GM12878 (cell line): ENCODE results near the gene NFIX. TPM values are rescaled to one million over a fixed set of nuclear protein-coding genes. Genes with fewer than 3 reads are reported as not detected.

Source experiments
- EP300 ChIP-seq, 2 experiments: fragments of 150-350 bp in 1 of 2; IDR thresholded peaks; 2 replicates each; pipeline ENCODE4 v1.6.1; 2011 to 2012; ENCODE audit warnings: low read depth in 2 of 2, low read length in 2 of 2, borderline replicate concordance in 1 of 2, improper control_type of control experiment in 1 of 2, inconsistent platforms in 1 of 2; ENCODE audit not compliant: control insufficient read depth in 1 of 2
- RELA ChIP-seq: fragments of 450-650 bp; IDR thresholded peaks from 2 replicates; pipeline ENCODE4 v1.8.0; 2014; ENCODE audit warnings: borderline replicate concordance; ENCODE audit not compliant: partially characterized antibody
- SREBF1 ChIP-seq: IDR thresholded peaks from 2 replicates; pipeline ENCODE4 v1.6.1; 2012; ENCODE audit warnings: mild to moderate bottlenecking, low read length
- SUPT20H ChIP-seq: IDR thresholded peaks from 2 replicates; pipeline ENCODE4 v1.6.1; 2011; ENCODE audit warnings: low read depth, mild to moderate bottlenecking, low read length, moderate library complexity, borderline replicate concordance; ENCODE audit not compliant: control insufficient read depth
- TBL1XR1 ChIP-seq: IDR thresholded peaks from 2 replicates; pipeline ENCODE4 v1.6.1; 2012; ENCODE audit warnings: low read depth, low read length, improper control_type of control experiment
- polyA plus RNA-seq, 11 experiments: library from polyadenylated mRNA; depleted of rRNA in 4 of 11; unstranded in 6 of 11; stranded (reverse) in 5 of 11; fragments of >200 nt; fragmentation: Nextera tagmentation in 4 of 11; fragmentation: Illumina TruSeq in 1 of 11; extraction: Ambion mirVana in 4 of 11; extraction: Trizol in 1 of 11; gene quantifications; 1 replicate in 1 of 11; 2 replicates in 10 of 11; pipeline versions ENCODE4 v1.2.1 to v1.2.3, GENCODE V29; 2011 to 2016; ENCODE audit warnings: inconsistent platforms in 2 of 11, missing spikeins in 2 of 11, low read depth in 1 of 11
- total RNA-seq, 4 experiments: library from RNA; depleted of rRNA in 3 of 4; stranded (reverse); fragments of >200 nt in 3 of 4; fragmentation: Illumina TruSeq in 1 of 4; extraction: Trizol in 1 of 4; gene quantifications; 2 replicates each; pipeline versions ENCODE4 v1.2.1 to v1.2.3, GENCODE V29; 2013 to 2021
- TF ChIP-seq, protein P1 (sequence below): fragments of 450-650 bp; IDR thresholded peaks from 2 replicates; pipeline ENCODE4 v1.6.1; 2017; ENCODE audit warnings: mild to moderate bottlenecking, moderate library complexity

Gene NFIX
- total and polyA plus RNA-seq, 10 of the 15 experiments (the other 5 are each of a cell fraction or from before 2014, with no cell fraction given), result 0.02 to 2.2 (median 0.28) TPM

DNA sequence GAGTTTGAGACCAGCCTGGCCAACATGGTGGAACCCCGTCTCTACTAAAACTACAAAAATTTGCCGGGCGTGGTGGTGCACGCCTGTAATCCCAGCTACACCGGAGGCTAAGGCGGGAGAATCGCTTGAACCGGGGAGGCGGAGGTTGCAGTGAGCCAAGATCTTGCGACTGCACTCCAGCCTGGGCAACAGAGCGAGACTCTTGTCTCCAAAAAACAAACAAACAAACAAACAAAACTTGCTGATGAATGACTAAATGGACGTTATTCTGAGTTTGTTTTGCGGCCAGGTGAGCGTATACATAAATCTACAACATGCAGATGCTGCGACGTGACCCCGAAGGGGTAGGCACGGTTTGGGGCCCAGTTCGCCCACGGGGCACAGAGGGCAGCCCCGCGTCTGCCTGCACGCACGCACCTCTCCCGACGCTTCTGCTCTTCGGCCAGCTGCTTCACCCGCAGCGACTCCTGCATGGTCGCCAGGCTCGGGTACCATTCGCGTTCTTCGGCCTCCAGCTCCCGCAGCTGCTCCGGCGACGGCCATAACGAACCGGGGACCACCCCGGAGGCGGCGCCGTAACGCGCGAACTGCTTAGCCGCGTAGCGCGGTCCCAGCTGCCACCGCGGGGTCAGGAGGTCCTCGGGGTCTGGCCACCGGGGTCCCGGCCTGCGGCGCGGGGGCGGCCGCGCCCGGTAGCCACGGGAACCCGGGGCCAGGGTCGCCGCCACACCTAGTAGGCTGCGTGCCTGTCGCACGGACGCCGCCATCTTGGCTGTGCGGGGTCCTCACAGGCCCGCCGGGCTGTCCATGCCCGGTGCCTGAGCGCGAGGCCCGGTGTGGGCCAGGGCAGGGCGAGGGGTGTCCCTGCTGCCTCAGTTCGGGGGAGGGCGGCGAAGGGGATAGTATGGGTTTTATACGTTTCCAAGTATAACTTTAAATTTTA is 38.6 kb upstream of the NFIX start, which contains the start of gene GADD45GIP1 (continued):
- TF ChIP-seq, protein P1, sequence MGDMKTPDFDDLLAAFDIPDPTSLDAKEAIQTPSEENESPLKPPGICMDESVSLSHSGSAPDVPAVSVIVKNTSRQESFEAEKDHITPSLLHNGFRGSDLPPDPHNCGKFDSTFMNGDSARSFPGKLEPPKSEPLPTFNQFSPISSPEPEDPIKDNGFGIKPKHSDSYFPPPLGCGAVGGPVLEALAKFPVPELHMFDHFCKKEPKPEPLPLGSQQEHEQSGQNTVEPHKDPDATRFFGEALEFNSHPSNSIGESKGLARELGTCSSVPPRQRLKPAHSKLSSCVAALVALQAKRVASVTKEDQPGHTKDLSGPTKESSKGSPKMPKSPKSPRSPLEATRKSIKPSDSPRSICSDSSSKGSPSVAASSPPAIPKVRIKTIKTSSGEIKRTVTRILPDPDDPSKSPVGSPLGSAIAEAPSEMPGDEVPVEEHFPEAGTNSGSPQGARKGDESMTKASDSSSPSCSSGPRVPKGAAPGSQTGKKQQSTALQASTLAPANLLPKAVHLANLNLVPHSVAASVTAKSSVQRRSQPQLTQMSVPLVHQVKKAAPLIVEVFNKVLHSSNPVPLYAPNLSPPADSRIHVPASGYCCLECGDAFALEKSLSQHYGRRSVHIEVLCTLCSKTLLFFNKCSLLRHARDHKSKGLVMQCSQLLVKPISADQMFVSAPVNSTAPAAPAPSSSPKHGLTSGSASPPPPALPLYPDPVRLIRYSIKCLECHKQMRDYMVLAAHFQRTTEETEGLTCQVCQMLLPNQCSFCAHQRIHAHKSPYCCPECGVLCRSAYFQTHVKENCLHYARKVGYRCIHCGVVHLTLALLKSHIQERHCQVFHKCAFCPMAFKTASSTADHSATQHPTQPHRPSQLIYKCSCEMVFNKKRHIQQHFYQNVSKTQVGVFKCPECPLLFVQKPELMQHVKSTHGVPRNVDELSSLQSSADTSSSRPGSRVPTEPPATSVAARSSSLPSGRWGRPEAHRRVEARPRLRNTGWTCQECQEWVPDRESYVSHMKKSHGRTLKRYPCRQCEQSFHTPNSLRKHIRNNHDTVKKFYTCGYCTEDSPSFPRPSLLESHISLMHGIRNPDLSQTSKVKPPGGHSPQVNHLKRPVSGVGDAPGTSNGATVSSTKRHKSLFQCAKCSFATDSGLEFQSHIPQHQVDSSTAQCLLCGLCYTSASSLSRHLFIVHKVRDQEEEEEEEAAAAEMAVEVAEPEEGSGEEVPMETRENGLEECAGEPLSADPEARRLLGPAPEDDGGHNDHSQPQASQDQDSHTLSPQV, result 0 out of 2 replicates have a peak, but pooled peaks have one; percentile 31
- TF ChIP-seq SUPT20H, result no peak
- no peak for TF ChIP-seq EP300 (IDR thresholded peaks at IDR 0.05; ENCODE audit: borderline replicate concordance in 1 of 2, control insufficient read depth in 1 of 2, low read depth in 2 of 2, low read length in 2 of 2)
- peak; percentile 39 for TF ChIP-seq RELA
- TF ChIP-seq SREBF1, result no peak
- no peak for TF ChIP-seq TBL1XR1
